B cell (primary cell): ENCODE data around the gene BTN2A1. TPM values are rescaled to one million over a fixed set of nuclear protein-coding genes. Genes with fewer than 3 reads are reported as not detected.

Experiments used
- ATAC-seq: fragments of 200-7000 bp; cut with Tn5 transposase; one replicate; pipeline ENCODE4 v1.10.0; 2021; ENCODE audit warnings: low read depth, mild to moderate bottlenecking, moderate number of reproducible peaks, moderate library complexity
- CTCF ChIA-PET: fragments of 350-600 bp; sonication (Branson Sonifier 250); formaldehyde crosslinking; loops from one replicate; lab custom pipeline; 2021; ENCODE audit warnings: antibody characterized with exemption, inconsistent platforms; lab: Charles Lee
- POLR2A ChIA-PET: fragments of 350-600 bp; sonication (Branson Sonifier 250); formaldehyde crosslinking; loops from one replicate; lab custom pipeline; 2021; ENCODE audit warnings: antibody characterized with exemption; lab: Charles Lee
- DNase-seq: peaks from one replicate; pipeline ENCODE4 v3.0.0; 2013
- H2AFZ ChIP-seq: 2 replicates; pipeline ENCODE4 v1.6.1; 2012; ENCODE audit warnings: mild to moderate bottlenecking, low read depth, low read length; ENCODE audit not compliant: insufficient read depth, poor library complexity, severe bottlenecking
- H3K27ac ChIP-seq, 2 donors: 1 replicate in 1 of 2; 2 replicates in 1 of 2; pipeline ENCODE4 v1.5.1; 2012 to 2013; ENCODE audit warnings: low read length in 2 of 2, mild to moderate bottlenecking in 2 of 2, moderate library complexity in 1 of 2
- H3K27me3 ChIP-seq, 4 experiments: fragments of 200-600 bp in 1 of 4; sonication (generic) in 1 of 4; replicated peaks in 1 of 4; 1 replicate in 2 of 4; 2 replicates in 2 of 4; pipeline versions ENCODE4 v1.6.1 to v1.7.0; 2013 to 2016; ENCODE audit warnings: low read length in 3 of 4, mild to moderate bottlenecking in 2 of 4, mixed read lengths in 1 of 4, moderate library complexity in 1 of 4; ENCODE audit not compliant: insufficient read depth in 4 of 4, control insufficient read depth in 3 of 4; ENCODE audit errors: control extremely low read depth in 1 of 4
- H3K36me3 ChIP-seq, 2 experiments: replicated peaks in 1 of 2; 1 replicate in 1 of 2; 2 replicates in 1 of 2; pipeline versions ENCODE4 v1.6.1 to v1.7.1; 2013; ENCODE audit warnings: low read length in 1 of 2; ENCODE audit not compliant: insufficient read depth in 2 of 2, control insufficient read depth in 1 of 2; ENCODE audit errors: control extremely low read depth in 1 of 2, extremely low read depth in 1 of 2
- H3K4me1 ChIP-seq, 2 donors: fragments of 200-600 bp in 1 of 2; sonication (generic) in 1 of 2; 1 replicate in 1 of 2; 2 replicates in 1 of 2; pipeline versions ENCODE4 v1.5.1 to v1.6.1; 2013 to 2017; ENCODE audit warnings: low read length in 2 of 2; ENCODE audit not compliant: control insufficient read depth in 2 of 2, insufficient read depth in 2 of 2
- H3K4me2 ChIP-seq: replicated peaks from 2 replicates; pipeline ENCODE3; 2012; ENCODE audit warnings: mild to moderate bottlenecking, low read depth, low read length; ENCODE audit not compliant: poor library complexity, severe bottlenecking
- H3K4me3 ChIP-seq, 5 experiments: fragments of 200-600 bp in 1 of 5; sonication (generic) in 1 of 5; 1 replicate in 3 of 5; 2 replicates in 2 of 5; pipeline versions ENCODE4 v1.5.1 to v1.7.0; 2011 to 2016; ENCODE audit warnings: low read length in 4 of 5, mild to moderate bottlenecking in 4 of 5, low read depth in 2 of 5, control low read depth in 1 of 5, moderate library complexity in 1 of 5; ENCODE audit not compliant: insufficient read depth in 1 of 5; ENCODE audit errors: control extremely low read depth in 1 of 5, extremely low read depth in 1 of 5
- H3K79me2 ChIP-seq: fragments of 200-600 bp; sonication (generic); one replicate; pipeline ENCODE4 v1.6.0; 2016; ENCODE audit warnings: low read length; ENCODE audit not compliant: control insufficient read depth, insufficient read depth
- H3K9ac ChIP-seq: fragments of 200-600 bp; sonication (generic); 2 replicates; pipeline ENCODE4 v1.6.1; 2017; ENCODE audit warnings: mild to moderate bottlenecking, low read length, moderate library complexity
- H3K9me3 ChIP-seq, 3 donors: one replicate each; pipeline versions ENCODE4 v1.6.1 to v1.7.1; 2013; ENCODE audit warnings: low read length in 2 of 3; ENCODE audit not compliant: control insufficient read depth in 2 of 3, insufficient read depth in 1 of 3; ENCODE audit errors: control extremely low read depth in 1 of 3
- H4K20me1 ChIP-seq: 2 replicates; pipeline ENCODE4 v1.6.0; 2012; ENCODE audit warnings: mild to moderate bottlenecking, low read length; ENCODE audit not compliant: insufficient read depth, control insufficient read depth, poor library complexity, severe bottlenecking
- H3K27ac Mint-ChIP-seq: one replicate; pipeline ENCODE4 v1.8.0; 2021; ENCODE audit warnings: mixed read lengths
- H3K27me3 Mint-ChIP-seq: one replicate; pipeline ENCODE4 v1.8.0; 2021; ENCODE audit warnings: mixed read lengths
- H3K4me1 Mint-ChIP-seq: one replicate; pipeline ENCODE4 v1.8.0; 2021; ENCODE audit warnings: mixed read lengths
- H3K4me3 Mint-ChIP-seq: one replicate; pipeline ENCODE4 v1.8.0; 2021; ENCODE audit warnings: mixed read lengths
- H3K9me3 Mint-ChIP-seq: one replicate; pipeline ENCODE4 v1.8.0; 2022; ENCODE audit warnings: mixed read lengths; ENCODE audit not compliant: insufficient read depth
- CTCF ChIP-seq: fragments of 200-600 bp; IDR thresholded peaks from one replicate; pipeline ENCODE4 v1.8.0; 2022; ENCODE audit warnings: antibody characterized with exemption, mild to moderate bottlenecking
- EZH2 ChIP-seq: IDR thresholded peaks from 2 replicates; pipeline ENCODE4 v1.6.1; 2012; ENCODE audit warnings: borderline replicate concordance, low read depth, mild to moderate bottlenecking, moderate library complexity, low read length; ENCODE audit not compliant: insufficient read depth, poor library complexity, severe bottlenecking
- WGBS: methylation state at CpG from one replicate; pipeline ENCODE4 v1.1.5; 2013; ENCODE audit warnings: missing lambda C conversion rate; ENCODE audit not compliant: insufficient coverage; 5-methylcytosine and 5-hydroxymethylcytosine counted together
- intact Hi-C: fragments of 100-400 bp; cut with micrococcal nuclease; formaldehyde crosslinking; loops from one replicate; pipeline ENCODE4 v1.10.0; 2022
- polyA plus RNA-seq: library from polyadenylated mRNA; depleted of rRNA; stranded (reverse); fragments of >200 nt; gene quantifications from 2 replicates; pipeline ENCODE4 v1.2.3, GENCODE V29; 2012
- total RNA-seq, 2 donors: library from RNA; stranded (reverse); fragments of 120-200 nt in 1 of 2; gene quantifications; 1 replicate in 1 of 2; 2 replicates in 1 of 2; pipeline versions ENCODE4 v1.2.3 to v1.2.4, GENCODE V29; 2013 to 2022

The BTN2A1 gene
- total and polyA plus RNA-seq, 2 donors (not counting 1 experiment from before 2014, with no cell fraction given): 55.1 to 69.6 TPM

GRCh38 chr6:26450240-26450639, 7.5 kb upstream of the BTN2A1 start:
- ChIA-PET POLR2A (no interaction called here), CTCF (no interaction called here)
- Histone ChIP-seq H3K9me3 (no peaks in the 10 kb centered on the region), H3K4me2 (no peak overlapping the region), H3K4me3 (no peak overlapping the region), H3K4me1 (peaks cover 9% of the 10 kb centered on the region in 2 donors), H3K79me2 (no peaks in the 10 kb centered on the region), H3K27ac (no peak overlapping the region), H3K9ac (no peak overlapping the region), H2AFZ (no peak overlapping the region), H4K20me1 (no peaks in the 10 kb centered on the region), H3K36me3 (peaks cover 0 to 64% of the 10 kb centered on the region in 2 experiments), H3K27me3 (no peaks in the 10 kb centered on the region)
- DNase-seq (no peak), ATAC-seq (no peak)
- H3K4me1 Mint-ChIP-seq: peaks cover 21% of the 10 kb centered on the region
- H3K27ac Mint-ChIP-seq: peak overlapping the region; percentile 11
- TF ChIP-seq CTCF: no peak
- TF ChIP-seq EZH2: no peak
- 100% methylated on average over 1 of the region's 3 CpGs for WGBS
- no peaks in the 10 kb centered on the region for H3K9me3 Mint-ChIP-seq
- no peaks in the 10 kb centered on the region for H3K27me3 Mint-ChIP-seq
- H3K4me3 Mint-ChIP-seq: no peak overlapping the region
- intact Hi-C loops: no loop called here

- H3K27me3 ChIP-seq: no peaks in the 10 kb centered on the region
- no peak overlapping the region for H3K4me2 ChIP-seq
- H3K79me2 ChIP-seq: peaks cover 1% of the 10 kb centered on the region
- ChIA-PET CTCF (interaction anchor here (1.4 kb wide), 1 partner anchor 19 kb away, joined by 3 read pairs; no protein-coding TSS in a partner anchor), POLR2A (no interaction called here)
- peak overlapping the region; percentile 22 for H3K27ac Mint-ChIP-seq
- H3K9me3 Mint-ChIP-seq: no peaks in the 10 kb centered on the region
- peaks cover 0 to 42% of the 10 kb centered on the region in 2 experiments for H3K36me3 ChIP-seq
- no peak for DNase-seq
- H3K27ac ChIP-seq: no peak overlapping the region
- H3K27me3 Mint-ChIP-seq: no peaks in the 10 kb centered on the region
- TF ChIP-seq EZH2 (no peak), CTCF (no peak)
- H3K4me1 Mint-ChIP-seq: peaks cover 31% of the 10 kb centered on the region
- WGBS: no CpG with 5 or more reads among the region's 1 CpG
- H3K4me3 Mint-ChIP-seq: no peak overlapping the region
- H3K4me3 ChIP-seq: no peak overlapping the region
- no peaks in the 10 kb centered on the region for H4K20me1 ChIP-seq
- no peak for ATAC-seq
- intact Hi-C loops: no loop called here
- H3K4me1 ChIP-seq: peaks cover 6 to 10% of the 10 kb centered on the region in 2 donors
- no peak overlapping the region for H3K9ac ChIP-seq
- no peak overlapping the region for H2AFZ ChIP-seq
- H3K9me3 ChIP-seq: no peaks in the 10 kb centered on the region
Observed at GRCh38 chr6:26452631-26453235, 5.0 kb upstream of the BTN2A1 start.
